HepG2 (cell line): ENCODE measurements around the gene ZDHHC18. TPM values are rescaled to one million over a fixed set of nuclear protein-coding genes. Genes with fewer than 3 reads are reported as not detected.
A peak's percentile ranks its signal among the peaks of the same experiment; 100 is the strongest.

ENCODE experiments used
- BORCS8-MEF2B ChIP-seq: sonication (generic); formaldehyde crosslinking; IDR thresholded peaks from 2 replicates; pipeline ENCODE4 v1.8.0; 2022; ENCODE audit warnings: mild to moderate bottlenecking, missing genetic modification reagents
- CREM ChIP-seq, 2 experiments: sonication (generic) in 1 of 2; formaldehyde crosslinking in 1 of 2; IDR thresholded peaks; 2 replicates each; pipeline versions ENCODE4 v1.4.0 to v1.6.1; 2016 to 2020; ENCODE audit warnings: antibody characterized with exemption in 1 of 2, mild to moderate bottlenecking in 1 of 2, missing genetic modification reagents in 1 of 2
- DNMT3B ChIP-seq: conservative IDR thresholded peaks from 2 replicates; pipeline ENCODE4 v1.6.1; 2016; ENCODE audit warnings: missing biosample characterization, control low read depth
- ETV5 ChIP-seq: IDR thresholded peaks from 2 replicates; pipeline ENCODE4 v1.6.1; 2018; ENCODE audit warnings: missing biosample characterization, missing genetic modification reagents, inconsistent platforms, borderline replicate concordance
- HMG20B ChIP-seq: conservative IDR thresholded peaks from 2 replicates; pipeline ENCODE4 v1.6.1; 2016; ENCODE audit warnings: missing genetic modification reagents, missing compliant biosample characterization
- NR2C2 ChIP-seq: sonication (generic); formaldehyde crosslinking; IDR thresholded peaks from 2 replicates; pipeline ENCODE4 v1.4.0; 2020; ENCODE audit warnings: missing genetic modification reagents, mild to moderate bottlenecking, moderate library complexity, borderline replicate concordance
- PPARG ChIP-seq: conservative IDR thresholded peaks from 2 replicates; pipeline ENCODE4 v1.6.1; 2016; ENCODE audit warnings: missing biosample characterization, missing genetic modification reagents
- PTBP1 ChIP-seq: fragments of 200-400 bp; formaldehyde crosslinking; IDR thresholded peaks from 2 replicates; pipeline ENCODE4 v1.6.1; 2018; ENCODE audit warnings: low read length, low read depth; ENCODE audit not compliant: poor library complexity, severe bottlenecking
- RXRB ChIP-seq: IDR thresholded peaks from 2 replicates; pipeline ENCODE4 v1.6.1; 2016; ENCODE audit warnings: borderline replicate concordance, missing genetic modification reagents, missing compliant biosample characterization
- SMC3 ChIP-seq: IDR thresholded peaks from 2 replicates; pipeline ENCODE4 v1.6.1; 2011; ENCODE audit warnings: low read length, improper control_type of control experiment
- SRSF1 ChIP-seq: fragments of 200-400 bp; formaldehyde crosslinking; optimal IDR thresholded peaks from 2 replicates; pipeline ENCODE3; 2017; ENCODE audit warnings: mild to moderate bottlenecking, low read depth, low read length, moderate library complexity
- ZNF335 ChIP-seq: sonication (generic); formaldehyde crosslinking; IDR thresholded peaks from 2 replicates; pipeline ENCODE4 v1.4.0; 2020; ENCODE audit warnings: missing genetic modification reagents
- ZNF451 ChIP-seq: sonication (generic); formaldehyde crosslinking; IDR thresholded peaks from 2 replicates; pipeline ENCODE4 v1.5.0; 2020; ENCODE audit warnings: mild to moderate bottlenecking, missing genetic modification reagents
- ZNF496 ChIP-seq: sonication (generic); formaldehyde crosslinking; IDR thresholded peaks from 2 replicates; pipeline ENCODE4 v1.8.1; 2023; ENCODE audit warnings: mild to moderate bottlenecking, moderate library complexity, missing genetic modification reagents; ENCODE audit not compliant: insufficient replicate concordance
- ZNF556 ChIP-seq: sonication (generic); formaldehyde crosslinking; IDR thresholded peaks from 2 replicates; pipeline ENCODE4 v1.4.0; 2020; ENCODE audit warnings: mild to moderate bottlenecking, missing genetic modification reagents, borderline replicate concordance
- ZNF574 ChIP-seq: sonication (generic); formaldehyde crosslinking; IDR thresholded peaks from 2 replicates; pipeline ENCODE4 v1.4.0; 2020; ENCODE audit warnings: missing genetic modification reagents
- ZNF670 ChIP-seq: sonication (generic); formaldehyde crosslinking; IDR thresholded peaks from 2 replicates; pipeline ENCODE4 v1.8.0; 2022; ENCODE audit warnings: mild to moderate bottlenecking, missing genetic modification reagents, borderline replicate concordance
- ZNF850 ChIP-seq: sonication (generic); formaldehyde crosslinking; conservative IDR thresholded peaks from 2 replicates; pipeline ENCODE4 v1.9.0; 2021; ENCODE audit warnings: mild to moderate bottlenecking, missing genetic modification reagents
- ZSCAN12 ChIP-seq: sonication (generic); formaldehyde crosslinking; IDR thresholded peaks from 2 replicates; pipeline ENCODE4 v1.9.0; 2021; ENCODE audit warnings: mild to moderate bottlenecking, missing genetic modification reagents
- polyA plus RNA-seq, 8 experiments: library from polyadenylated mRNA; depleted of rRNA in 3 of 8; stranded (reverse) in 7 of 8; unstranded in 1 of 8; fragments of >200 nt; fragmentation: Illumina TruSeq in 4 of 8; extraction: Trizol in 4 of 8; gene quantifications; 2 replicates each; pipeline versions ENCODE4 v1.2.1 to v1.2.3, GENCODE V29; 2011 to 2016; ENCODE audit warnings: low read depth in 4 of 8, missing spikeins in 1 of 8, mixed read lengths in 1 of 8; ENCODE audit not compliant: insufficient read depth in 1 of 8
- total RNA-seq, 5 experiments: library from RNA; depleted of rRNA; stranded (reverse); fragments of >200 nt; fragmentation: Illumina TruSeq; extraction: Trizol; gene quantifications; 2 replicates each; pipeline ENCODE4 v1.2.3, GENCODE V29; 2016; ENCODE audit warnings: low read depth in 1 of 5
- TF ChIP-seq, protein P1 (sequence below): sonication (generic); formaldehyde crosslinking; IDR thresholded peaks from 2 replicates; pipeline ENCODE4 v1.4.0; 2020; ENCODE audit warnings: missing genetic modification reagents, borderline replicate concordance
- TF ChIP-seq, protein P2 (sequence below): sonication (generic); formaldehyde crosslinking; IDR thresholded peaks from 2 replicates; pipeline ENCODE4 v1.4.0; 2020; ENCODE audit warnings: missing genetic modification reagents, borderline replicate concordance

Gene ZDHHC18
- total and polyA plus RNA-seq, 2 of the 13 experiments (the other 11 are each of a cell fraction or from before 2014, with no cell fraction given), result 13.2 to 35.3 TPM

DNA sequence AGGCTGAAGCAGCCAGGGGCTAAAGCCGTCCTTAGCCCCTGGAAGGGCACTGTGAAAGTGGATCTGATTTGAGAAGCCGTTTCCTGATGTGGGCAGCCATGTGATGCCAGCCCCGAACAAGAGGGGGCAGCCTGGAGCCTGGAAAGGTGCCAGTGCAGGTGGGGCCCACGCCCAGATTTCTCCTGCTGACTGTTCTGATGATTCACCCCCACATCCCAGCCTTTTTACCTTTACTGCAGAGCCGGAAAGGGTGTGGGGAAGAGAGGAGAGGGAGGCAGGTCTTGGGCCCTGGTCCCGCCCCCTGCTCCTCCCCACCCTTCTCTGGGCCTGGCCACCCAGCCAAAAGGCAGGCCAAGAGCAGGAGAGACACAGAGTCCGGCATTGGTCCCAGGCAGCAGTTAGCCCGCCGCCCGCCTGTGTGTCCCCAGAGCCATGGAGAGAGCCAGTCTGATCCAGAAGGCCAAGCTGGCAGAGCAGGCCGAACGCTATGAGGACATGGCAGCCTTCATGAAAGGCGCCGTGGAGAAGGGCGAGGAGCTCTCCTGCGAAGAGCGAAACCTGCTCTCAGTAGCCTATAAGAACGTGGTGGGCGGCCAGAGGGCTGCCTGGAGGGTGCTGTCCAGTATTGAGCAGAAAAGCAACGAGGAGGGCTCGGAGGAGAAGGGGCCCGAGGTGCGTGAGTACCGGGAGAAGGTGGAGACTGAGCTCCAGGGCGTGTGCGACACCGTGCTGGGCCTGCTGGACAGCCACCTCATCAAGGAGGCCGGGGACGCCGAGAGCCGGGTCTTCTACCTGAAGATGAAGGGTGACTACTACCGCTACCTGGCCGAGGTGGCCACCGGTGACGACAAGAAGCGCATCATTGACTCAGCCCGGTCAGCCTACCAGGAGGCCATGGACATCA, 36.5 kb downstream of the ZDHHC18 start, which contains the start of gene SFN (continued):
- TF ChIP-seq HMG20B (CRISPR knock-in tag), result no peak
- no peak for TF ChIP-seq DNMT3B (CRISPR knock-in tag)
- no peak for TF ChIP-seq ZSCAN12
- TF ChIP-seq, protein P1, sequence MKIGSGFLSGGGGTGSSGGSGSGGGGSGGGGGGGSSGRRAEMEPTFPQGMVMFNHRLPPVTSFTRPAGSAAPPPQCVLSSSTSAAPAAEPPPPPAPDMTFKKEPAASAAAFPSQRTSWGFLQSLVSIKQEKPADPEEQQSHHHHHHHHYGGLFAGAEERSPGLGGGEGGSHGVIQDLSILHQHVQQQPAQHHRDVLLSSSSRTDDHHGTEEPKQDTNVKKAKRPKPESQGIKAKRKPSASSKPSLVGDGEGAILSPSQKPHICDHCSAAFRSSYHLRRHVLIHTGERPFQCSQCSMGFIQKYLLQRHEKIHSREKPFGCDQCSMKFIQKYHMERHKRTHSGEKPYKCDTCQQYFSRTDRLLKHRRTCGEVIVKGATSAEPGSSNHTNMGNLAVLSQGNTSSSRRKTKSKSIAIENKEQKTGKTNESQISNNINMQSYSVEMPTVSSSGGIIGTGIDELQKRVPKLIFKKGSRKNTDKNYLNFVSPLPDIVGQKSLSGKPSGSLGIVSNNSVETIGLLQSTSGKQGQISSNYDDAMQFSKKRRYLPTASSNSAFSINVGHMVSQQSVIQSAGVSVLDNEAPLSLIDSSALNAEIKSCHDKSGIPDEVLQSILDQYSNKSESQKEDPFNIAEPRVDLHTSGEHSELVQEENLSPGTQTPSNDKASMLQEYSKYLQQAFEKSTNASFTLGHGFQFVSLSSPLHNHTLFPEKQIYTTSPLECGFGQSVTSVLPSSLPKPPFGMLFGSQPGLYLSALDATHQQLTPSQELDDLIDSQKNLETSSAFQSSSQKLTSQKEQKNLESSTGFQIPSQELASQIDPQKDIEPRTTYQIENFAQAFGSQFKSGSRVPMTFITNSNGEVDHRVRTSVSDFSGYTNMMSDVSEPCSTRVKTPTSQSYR (CRISPR knock-in tag), result no peak
- TF ChIP-seq ZNF574 (CRISPR knock-in tag), result 0 out of 2 replicates have a peak, but pooled peaks have one; percentile 8
- TF ChIP-seq ZNF335 (CRISPR knock-in tag), result no peak
- no peak for TF ChIP-seq SMC3
- 0 out of 2 replicates have a peak, but pooled peaks have one; percentile 47 for TF ChIP-seq ZNF556 (CRISPR knock-in tag)
- 0 out of 2 replicates have a peak, but pooled peaks have one; percentile 31 for TF ChIP-seq ETV5
- TF ChIP-seq PPARG (CRISPR knock-in tag), result no peak
- TF ChIP-seq ZNF670 (CRISPR knock-in tag), result no peak
- no peak for TF ChIP-seq NR2C2
- TF ChIP-seq ZNF451, result no peak
- TF ChIP-seq ZNF496 (CRISPR knock-in tag), result no peak
- no peak for TF ChIP-seq SRSF1
- TF ChIP-seq RXRB, result no peak
- TF ChIP-seq, protein P2, sequence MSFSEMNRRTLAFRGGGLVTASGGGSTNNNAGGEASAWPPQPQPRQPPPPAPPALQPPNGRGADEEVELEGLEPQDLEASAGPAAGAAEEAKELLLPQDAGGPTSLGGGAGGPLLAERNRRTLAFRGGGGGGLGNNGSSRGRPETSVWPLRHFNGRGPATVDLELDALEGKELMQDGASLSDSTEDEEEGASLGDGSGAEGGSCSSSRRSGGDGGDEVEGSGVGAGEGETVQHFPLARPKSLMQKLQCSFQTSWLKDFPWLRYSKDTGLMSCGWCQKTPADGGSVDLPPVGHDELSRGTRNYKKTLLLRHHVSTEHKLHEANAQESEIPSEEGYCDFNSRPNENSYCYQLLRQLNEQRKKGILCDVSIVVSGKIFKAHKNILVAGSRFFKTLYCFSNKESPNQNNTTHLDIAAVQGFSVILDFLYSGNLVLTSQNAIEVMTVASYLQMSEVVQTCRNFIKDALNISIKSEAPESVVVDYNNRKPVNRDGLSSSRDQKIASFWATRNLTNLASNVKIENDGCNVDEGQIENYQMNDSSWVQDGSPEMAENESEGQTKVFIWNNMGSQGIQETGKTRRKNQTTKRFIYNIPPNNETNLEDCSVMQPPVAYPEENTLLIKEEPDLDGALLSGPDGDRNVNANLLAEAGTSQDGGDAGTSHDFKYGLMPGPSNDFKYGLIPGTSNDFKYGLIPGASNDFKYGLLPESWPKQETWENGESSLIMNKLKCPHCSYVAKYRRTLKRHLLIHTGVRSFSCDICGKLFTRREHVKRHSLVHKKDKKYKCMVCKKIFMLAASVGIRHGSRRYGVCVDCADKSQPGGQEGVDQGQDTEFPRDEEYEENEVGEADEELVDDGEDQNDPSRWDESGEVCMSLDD (CRISPR knock-in tag), result no peak
- no peak for TF ChIP-seq CREM (IDR thresholded peaks at IDR 0.05)
- no peak for TF ChIP-seq CREM (CRISPR knock-in tag; IDR thresholded peaks at IDR 0.05)
- no peak for TF ChIP-seq PTBP1
- TF ChIP-seq ZNF850 (CRISPR knock-in tag), result no peak
- no peak for TF ChIP-seq BORCS8-MEF2B (CRISPR knock-in tag)
